Activated CD4-positive, alpha-beta T cell treated with anti-CD3 and anti-CD28 coated beads for 36 hours (primary cell): ENCODE data around the gene FOXE1. TPM values are rescaled to one million over a fixed set of nuclear protein-coding genes. Genes with fewer than 3 reads are reported as not detected.
A peak's percentile ranks its signal among the peaks of the same experiment; 100 is the strongest.

Experiments
- ATAC-seq: fragments of 200-7000 bp; cut with Tn5 transposase; one replicate; pipeline ENCODE4 v1.10.0; 2021; ENCODE audit warnings: mild to moderate bottlenecking, moderate library complexity
- CTCF ChIA-PET: fragments of 350-600 bp; sonication (Branson Sonifier 250); formaldehyde crosslinking; loops from one replicate; lab custom pipeline; 2021; ENCODE audit warnings: antibody characterized with exemption; lab: Charles Lee
- POLR2A ChIA-PET: fragments of 350-600 bp; sonication (Branson Sonifier 250); formaldehyde crosslinking; loops from one replicate; lab custom pipeline; 2021; ENCODE audit warnings: antibody characterized with exemption, inconsistent platforms; lab: Charles Lee
- DNase-seq: peaks from one replicate; pipeline ENCODE4 v3.0.0-alpha.2; 2020
- H3K27ac Mint-ChIP-seq: one replicate; pipeline ENCODE4 v1.8.0; 2021; ENCODE audit warnings: mixed read lengths
- H3K27me3 Mint-ChIP-seq: one replicate; pipeline ENCODE4 v1.8.0; 2021; ENCODE audit warnings: mixed read lengths
- H3K36me3 Mint-ChIP-seq: one replicate; pipeline ENCODE4 v1.8.0; 2021; ENCODE audit warnings: low read depth, mixed read lengths
- H3K4me1 Mint-ChIP-seq: one replicate; pipeline ENCODE4 v1.8.0; 2021; ENCODE audit warnings: mixed read lengths
- H3K4me3 Mint-ChIP-seq: one replicate; pipeline ENCODE4 v1.8.0; 2021; ENCODE audit warnings: mild to moderate bottlenecking, moderate library complexity, mixed read lengths
- H3K9me3 Mint-ChIP-seq: one replicate; pipeline ENCODE4 v1.8.0; 2021; ENCODE audit warnings: low read depth, mixed read lengths
- intact Hi-C, 2 experiments: fragments of 100-400 bp; cut with DNase I in 1 of 2; cut with micrococcal nuclease in 1 of 2; formaldehyde crosslinking; loops; one replicate each; pipeline versions ENCODE4 v1.14.2 to v1.15.1; 2022 to 2024; cut with DNase I, micrococcal nuclease
- total RNA-seq, 2 experiments: library from RNA; stranded (reverse); gene quantifications; one replicate each; pipeline ENCODE4 v1.2.3, GENCODE V29; 2021

The FOXE1 gene
- total RNA-seq, 2 experiments from 2014 or later = 0.07 TPM

DNA sequence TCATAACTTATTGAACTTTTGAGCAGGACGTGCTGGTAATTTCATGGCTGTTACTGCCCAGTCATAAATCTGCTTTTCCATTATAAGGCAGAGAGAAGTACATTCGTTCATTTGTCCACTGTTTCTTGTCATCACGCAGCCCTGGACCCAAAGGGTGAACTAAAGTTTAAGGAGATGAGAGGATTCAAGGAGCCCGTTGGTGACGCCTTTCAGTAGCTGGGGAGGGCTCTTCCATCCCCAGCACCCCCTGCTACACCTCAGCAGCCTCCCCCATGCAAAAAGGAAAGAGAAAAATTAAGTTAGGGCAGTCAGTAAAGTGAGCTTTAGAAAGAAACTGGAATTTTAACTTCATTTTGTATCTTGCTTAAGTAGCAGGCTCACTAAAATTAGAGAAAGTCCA lies 2.9 kb downstream of the FOXE1 start:
- intact Hi-C loops = loop anchor here in 1 of 2 experiments (2.0 kb wide), 2 partner anchors 49 to 51 kb away; no protein-coding TSS in a partner anchor
- POLR2A ChIA-PET = no interaction called here
- Mint-ChIP-seq H3K4me3 (no peak overlapping the region), H3K27me3 (peaks cover 72% of the 10 kb centered on the region), H3K4me1 (peaks cover 18% of the 10 kb centered on the region), H3K9me3 (no peaks in the 10 kb centered on the region), H3K36me3 (no peaks in the 10 kb centered on the region), H3K27ac (no peak overlapping the region)
- CTCF ChIA-PET = no interaction called here
- DNase-seq (no peak), ATAC-seq (no peak)

DNA sequence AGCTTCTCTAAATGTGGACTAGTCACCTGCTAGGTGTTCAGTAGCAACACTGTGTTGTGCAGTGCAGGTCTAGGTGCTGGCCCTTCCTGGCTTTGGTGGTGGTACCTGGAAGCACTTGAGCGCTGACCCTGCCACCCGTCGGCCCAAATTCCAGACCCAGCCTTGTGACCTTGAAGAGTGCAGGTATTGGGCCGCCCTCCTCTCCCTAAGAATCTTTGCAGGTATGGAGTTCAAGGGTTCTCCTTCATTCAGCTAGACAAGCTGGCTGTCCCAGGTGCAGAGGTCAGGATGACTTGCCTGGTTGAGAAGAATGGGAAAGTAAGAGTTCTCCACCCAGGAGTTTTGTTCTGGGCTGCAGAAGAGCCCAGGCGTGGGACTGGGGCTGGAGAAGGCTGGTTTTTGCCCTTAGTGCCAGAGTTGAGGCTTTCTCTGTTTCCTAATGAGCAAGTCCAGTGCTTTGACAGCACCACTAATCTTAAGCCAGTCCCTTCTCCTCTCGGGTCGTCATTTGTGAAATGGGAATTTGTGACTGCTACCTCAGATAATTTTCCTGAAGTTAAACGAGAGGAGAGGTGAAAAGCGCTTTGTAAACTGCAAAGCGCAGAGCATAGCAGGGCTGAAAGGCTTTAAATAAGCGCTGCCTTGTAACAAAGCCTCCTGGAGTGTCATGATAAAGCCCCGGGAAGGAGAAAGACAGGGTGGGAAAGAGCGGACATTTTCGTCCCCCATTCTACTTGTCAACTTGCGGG lies 4.0 kb downstream of the FOXE1 start:
- Mint-ChIP-seq H3K9me3 (no peaks in the 10 kb centered on the region), H3K27ac (no peak overlapping the region), H3K4me1 (peaks cover 18% of the 10 kb centered on the region), H3K4me3 (no peak overlapping the region), H3K36me3 (no peaks in the 10 kb centered on the region), H3K27me3 (peaks cover 75% of the 10 kb centered on the region)
- ChIA-PET CTCF (interaction anchor here (1.2 kb wide), 1 partner anchor 33 kb away, joined by 4 read pairs; no protein-coding TSS in a partner anchor), POLR2A (no interaction called here)
- intact Hi-C loops = loop anchor here in 1 of 2 experiments (2.0 kb wide), 1 partner anchor 52 kb away; no protein-coding TSS in a partner anchor
- DNase-seq = no peak
- no peak for ATAC-seq

DNA sequence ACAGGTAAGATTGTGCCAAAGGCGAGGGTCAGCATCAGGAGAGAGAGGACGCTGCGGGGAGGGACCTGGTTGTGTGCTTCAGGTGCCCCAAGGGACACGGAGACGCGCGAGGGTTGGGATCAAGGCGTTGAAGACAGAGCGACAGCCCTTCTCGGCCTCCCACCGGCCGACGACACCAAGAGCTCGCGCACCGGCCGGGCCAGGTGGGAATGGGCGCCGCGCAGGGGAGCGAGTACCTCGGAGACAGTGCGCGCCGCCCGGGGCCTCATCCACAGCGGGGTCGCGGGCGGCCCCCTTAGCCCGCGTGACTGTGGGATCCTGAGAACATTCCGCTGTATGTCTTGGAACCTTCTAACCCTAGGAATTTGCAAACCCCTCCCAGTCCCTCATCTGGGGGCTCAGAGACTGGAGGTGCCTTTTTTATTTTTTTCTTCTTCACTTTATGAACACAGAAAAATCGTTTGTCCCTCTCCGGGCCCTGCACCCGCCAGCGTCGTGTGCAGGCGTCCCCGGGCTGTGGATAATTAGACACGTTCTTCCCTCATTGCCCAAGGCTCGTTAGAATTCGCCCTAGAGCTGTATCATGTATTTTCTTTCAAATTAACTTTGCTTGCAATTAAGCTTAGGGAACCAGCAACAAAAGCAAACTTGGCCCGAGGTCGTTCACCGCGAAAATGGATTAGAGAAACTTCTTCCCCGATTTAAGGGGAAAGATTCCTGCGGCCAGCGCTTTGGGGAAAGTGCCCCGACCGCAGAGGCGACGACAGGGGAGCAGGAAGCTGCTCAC lies 4.8 kb downstream of the FOXE1 start:
- peak; percentile 37 for DNase-seq
- H3K27ac Mint-ChIP-seq = no peak overlapping the region
- no peaks in the 10 kb centered on the region for H3K36me3 Mint-ChIP-seq
- H3K4me3 Mint-ChIP-seq = no peak overlapping the region
- peaks cover 75% of the 10 kb centered on the region for H3K27me3 Mint-ChIP-seq
- intact Hi-C loops = loop anchor here (1.0 to 2.0 kb wide), 2 partner anchors 7 to 53 kb away; no protein-coding TSS in a partner anchor
- H3K9me3 Mint-ChIP-seq = no peaks in the 10 kb centered on the region
- CTCF ChIA-PET = interaction anchor here (0.9 to 1.2 kb wide), 2 partner anchors 32 to 43 kb away, joined by 3 to 4 read pairs; no protein-coding TSS in a partner anchor
- POLR2A ChIA-PET = no interaction called here
- ATAC-seq = no peak
- H3K4me1 Mint-ChIP-seq = peaks cover 12% of the 10 kb centered on the region

DNA sequence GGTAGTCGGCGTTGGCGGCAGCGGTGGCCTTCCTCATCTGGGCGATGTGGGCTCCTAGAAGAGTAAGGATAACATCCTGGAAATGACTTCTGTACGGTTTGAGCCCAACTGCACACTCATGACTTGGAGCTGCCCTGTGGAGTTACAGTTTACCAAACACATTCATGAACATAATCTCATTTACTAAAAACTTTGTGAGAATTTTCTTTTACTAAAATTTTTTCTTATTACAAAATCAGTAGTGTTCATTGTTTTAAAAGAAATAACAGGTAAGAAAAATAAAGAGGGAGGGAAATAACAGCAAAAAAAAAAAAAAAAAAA lies 5.3 kb downstream of the FOXE1 start:
- ATAC-seq (no peak), DNase-seq (no peak)
- ChIA-PET POLR2A (no interaction called here), CTCF (interaction anchor here (0.9 kb wide), 1 partner anchor 42 kb away, joined by 3 read pairs; no protein-coding TSS in a partner anchor)
- peaks cover 12% of the 10 kb centered on the region for H3K4me1 Mint-ChIP-seq
- H3K27ac Mint-ChIP-seq = no peak overlapping the region
- H3K27me3 Mint-ChIP-seq = peaks cover 74% of the 10 kb centered on the region
- no peaks in the 10 kb centered on the region for H3K36me3 Mint-ChIP-seq
- intact Hi-C loops = loop anchor here in 1 of 2 experiments (1.0 kb wide), 1 partner anchor 8 kb away; no protein-coding TSS in a partner anchor
- H3K9me3 Mint-ChIP-seq = no peaks in the 10 kb centered on the region
- no peak overlapping the region for H3K4me3 Mint-ChIP-seq

DNA sequence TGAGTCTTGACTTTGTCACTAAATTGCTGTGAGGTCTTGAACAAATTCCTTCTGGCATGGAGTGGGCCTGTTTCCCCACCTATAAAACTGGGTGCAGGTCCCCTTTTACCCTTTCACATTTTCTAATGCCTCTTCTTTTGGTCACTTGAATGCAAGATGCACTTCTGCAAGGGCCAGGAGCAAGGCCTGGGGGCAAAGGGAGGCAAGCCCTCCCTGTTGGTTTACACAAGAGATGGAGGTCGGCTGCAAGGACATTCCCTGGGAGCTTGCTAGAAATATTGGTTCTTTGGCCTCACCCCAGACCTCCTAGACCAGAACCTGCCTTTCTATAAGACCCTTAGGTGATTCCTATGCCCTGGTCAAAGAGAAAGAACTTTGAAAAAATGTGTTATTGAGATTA lies 5.8 kb downstream of the FOXE1 start:
- ChIA-PET POLR2A (no interaction called here), CTCF (interaction anchor here (0.7 to 1.2 kb wide), 4 partner anchors 11 to 42 kb away, joined by 3 to 5 read pairs (median 4); no protein-coding TSS in a partner anchor)
- Mint-ChIP-seq H3K4me1 (peaks cover 12% of the 10 kb centered on the region), H3K27ac (no peak overlapping the region), H3K27me3 (peaks cover 74% of the 10 kb centered on the region), H3K4me3 (no peak overlapping the region), H3K36me3 (no peaks in the 10 kb centered on the region), H3K9me3 (no peaks in the 10 kb centered on the region)
- intact Hi-C loops = loop anchor here in 1 of 2 experiments (1.0 kb wide), 1 partner anchor 9 kb away; no protein-coding TSS in a partner anchor
- ATAC-seq = no peak
- no peak for DNase-seq

DNA sequence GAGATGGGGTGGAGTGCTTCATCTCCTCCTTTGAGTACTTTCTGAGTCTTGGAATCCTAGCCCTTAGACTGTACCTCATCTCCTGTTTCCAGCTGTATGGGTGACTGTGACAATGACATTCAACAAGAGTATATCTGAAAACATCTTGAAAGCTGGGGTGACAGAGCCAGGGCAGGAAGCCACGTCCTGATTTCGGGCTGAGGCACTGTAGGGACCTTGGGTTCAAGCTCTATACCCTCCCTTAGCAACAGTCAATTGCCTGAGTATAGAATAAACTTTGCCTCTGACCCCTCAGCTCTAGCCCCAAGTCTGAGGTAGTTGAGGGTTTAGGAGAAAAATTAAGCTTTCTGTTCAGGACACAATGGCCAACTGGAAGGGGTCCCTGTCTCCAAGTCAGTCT lies 6.3 kb downstream of the FOXE1 start:
- Mint-ChIP-seq H3K27ac (no peak overlapping the region), H3K9me3 (no peaks in the 10 kb centered on the region), H3K27me3 (peaks cover 72% of the 10 kb centered on the region), H3K4me3 (no peak overlapping the region), H3K36me3 (no peaks in the 10 kb centered on the region), H3K4me1 (peaks cover 9% of the 10 kb centered on the region)
- ATAC-seq = no peak
- intact Hi-C loops = no loop called here
- CTCF ChIA-PET = interaction anchor here (0.7 to 1.2 kb wide), 5 partner anchors 11 to 41 kb away, joined by 3 to 5 read pairs (median 3); no protein-coding TSS in a partner anchor
- no peak for DNase-seq
- POLR2A ChIA-PET = no interaction called here

DNA sequence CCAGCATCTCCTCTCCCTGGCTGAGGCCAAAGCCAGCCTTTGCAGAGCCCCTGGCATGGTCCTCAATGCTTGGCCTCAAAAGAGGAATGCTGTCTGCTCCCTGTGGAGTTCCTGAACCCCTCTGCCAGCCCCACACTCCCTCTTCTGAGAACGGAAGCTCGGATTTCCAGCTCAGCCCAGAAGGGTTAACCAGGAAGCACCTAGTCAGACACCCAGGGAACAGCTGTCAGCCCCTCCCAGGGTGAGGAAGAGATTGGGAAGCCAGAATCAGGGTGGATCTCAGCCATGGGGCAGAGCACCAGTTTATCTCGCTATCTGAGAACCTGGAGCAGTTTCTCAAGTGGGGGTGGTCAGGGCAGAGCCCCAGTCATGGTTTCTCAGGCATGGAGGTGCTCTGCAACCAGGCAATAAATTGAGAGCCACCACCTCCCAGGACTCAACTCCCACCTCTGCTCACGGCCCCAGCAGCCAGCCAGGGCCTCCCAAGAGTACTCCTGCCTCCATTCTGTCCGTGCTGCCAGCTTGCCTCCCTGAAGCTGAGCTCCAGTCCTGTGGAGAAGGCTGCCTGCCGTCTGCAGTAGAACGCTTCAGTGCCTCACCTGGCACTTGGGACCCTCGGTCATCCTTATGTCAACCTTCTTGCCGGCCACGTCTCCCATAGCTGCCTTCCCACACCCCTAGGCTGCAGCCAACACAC lies 7.6 kb downstream of the FOXE1 start:
- H3K9me3 Mint-ChIP-seq = peaks cover 8% of the 10 kb centered on the region
- DNase-seq (no peak), ATAC-seq (no peak)
- intact Hi-C loops = no loop called here
- H3K27me3 Mint-ChIP-seq = peaks cover 72% of the 10 kb centered on the region
- peaks cover 9% of the 10 kb centered on the region for H3K4me1 Mint-ChIP-seq
- H3K36me3 Mint-ChIP-seq = no peaks in the 10 kb centered on the region
- CTCF ChIA-PET = no interaction called here
- POLR2A ChIA-PET = no interaction called here
- H3K4me3 Mint-ChIP-seq = no peak overlapping the region
- H3K27ac Mint-ChIP-seq = no peak overlapping the region

DNA sequence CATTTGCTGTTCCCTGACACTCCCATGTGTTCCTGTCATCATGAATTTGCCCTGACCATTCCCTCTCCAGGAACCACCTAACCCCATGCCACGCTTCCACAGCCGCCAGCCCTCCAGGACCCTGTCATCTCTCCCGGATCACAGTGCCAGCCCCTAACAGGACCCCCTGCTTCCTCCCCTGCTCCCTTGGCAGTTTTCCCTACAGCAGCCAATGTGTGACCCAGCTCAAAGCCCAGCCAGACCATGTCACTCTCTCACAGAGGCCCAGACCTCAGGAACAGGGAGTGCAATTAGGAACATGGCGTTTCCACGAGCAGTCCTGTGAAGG lies 8.1 kb downstream of the FOXE1 start:
- H3K27ac Mint-ChIP-seq = no peak overlapping the region
- peaks cover 68% of the 10 kb centered on the region for H3K27me3 Mint-ChIP-seq
- no peaks in the 10 kb centered on the region for H3K36me3 Mint-ChIP-seq
- H3K4me3 Mint-ChIP-seq = no peak overlapping the region
- ATAC-seq = no peak
- DNase-seq = no peak
- ChIA-PET CTCF (interaction anchor here (0.6 kb wide), 1 partner anchor 29 kb away, joined by 3 read pairs; no protein-coding TSS in a partner anchor), POLR2A (no interaction called here)
- intact Hi-C loops = no loop called here
- peaks cover 12% of the 10 kb centered on the region for H3K9me3 Mint-ChIP-seq
- peaks cover 9% of the 10 kb centered on the region for H3K4me1 Mint-ChIP-seq

DNA sequence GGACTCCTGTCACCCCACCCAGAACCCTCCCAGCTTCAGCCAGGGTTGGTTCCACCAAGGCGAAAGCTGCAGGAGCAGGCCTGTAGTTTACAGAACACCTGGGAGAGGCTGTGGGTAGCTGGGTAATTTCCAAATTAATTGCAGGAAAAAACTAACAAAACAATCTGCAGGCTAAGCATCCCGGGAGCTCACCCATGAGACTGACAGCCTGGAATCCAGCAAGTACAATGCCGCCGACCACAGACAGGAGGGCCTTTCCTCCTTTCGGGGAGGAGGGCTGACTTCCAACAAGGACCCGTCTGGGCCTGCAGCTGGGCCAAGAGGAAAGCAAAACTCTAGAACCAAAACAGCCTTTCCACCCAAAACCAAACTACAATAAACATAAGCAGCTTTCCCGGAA lies 10.3 kb downstream of the FOXE1 start:
- DNase-seq (no peak), ATAC-seq (no peak)
- intact Hi-C loops = no loop called here
- peaks cover under 1% of the 10 kb centered on the region for H3K4me1 Mint-ChIP-seq
- ChIA-PET POLR2A (no interaction called here), CTCF (interaction anchor here (1.5 to 2.7 kb wide), 2 partner anchors 28 to 38 kb away, joined by 4 to 11 read pairs; no protein-coding TSS in a partner anchor)
- H3K4me3 Mint-ChIP-seq = no peak overlapping the region
- H3K9me3 Mint-ChIP-seq = peaks cover 20% of the 10 kb centered on the region
- H3K27me3 Mint-ChIP-seq = peaks cover 52% of the 10 kb centered on the region
- no peak overlapping the region for H3K27ac Mint-ChIP-seq
- no peaks in the 10 kb centered on the region for H3K36me3 Mint-ChIP-seq

DNA sequence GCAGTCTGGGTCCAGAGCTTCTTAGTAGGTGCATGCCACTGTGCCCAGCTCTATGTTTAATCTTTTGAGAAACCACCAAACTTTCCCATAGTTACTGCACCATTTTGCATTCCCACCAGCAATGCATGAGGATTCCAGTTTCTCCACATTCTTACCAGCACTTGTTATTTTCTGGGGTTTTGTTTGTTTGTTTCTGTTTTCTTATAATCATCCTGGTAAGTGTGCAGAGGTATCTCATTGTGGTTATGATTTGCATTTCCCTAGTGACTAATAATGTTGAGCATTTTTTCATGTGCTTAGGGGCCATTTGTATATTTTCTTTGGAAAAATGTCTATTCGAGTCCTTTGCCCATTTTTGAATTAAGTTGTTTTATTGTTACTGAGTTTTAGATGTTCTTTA lies 11.4 kb downstream of the FOXE1 start:
- H3K36me3 Mint-ChIP-seq = no peaks in the 10 kb centered on the region
- H3K9me3 Mint-ChIP-seq = peaks cover 20% of the 10 kb centered on the region
- ATAC-seq (no peak), DNase-seq (no peak)
- ChIA-PET CTCF (interaction anchor here (1.2 to 2.7 kb wide), 3 partner anchors 10 to 31 kb away, joined by 3 to 11 read pairs (median 3); no protein-coding TSS in a partner anchor), POLR2A (no interaction called here)
- intact Hi-C loops = no loop called here
- H3K27ac Mint-ChIP-seq = no peak overlapping the region
- no peak overlapping the region for H3K4me3 Mint-ChIP-seq
- no peaks in the 10 kb centered on the region for H3K4me1 Mint-ChIP-seq
- peaks cover 47% of the 10 kb centered on the region for H3K27me3 Mint-ChIP-seq

DNA sequence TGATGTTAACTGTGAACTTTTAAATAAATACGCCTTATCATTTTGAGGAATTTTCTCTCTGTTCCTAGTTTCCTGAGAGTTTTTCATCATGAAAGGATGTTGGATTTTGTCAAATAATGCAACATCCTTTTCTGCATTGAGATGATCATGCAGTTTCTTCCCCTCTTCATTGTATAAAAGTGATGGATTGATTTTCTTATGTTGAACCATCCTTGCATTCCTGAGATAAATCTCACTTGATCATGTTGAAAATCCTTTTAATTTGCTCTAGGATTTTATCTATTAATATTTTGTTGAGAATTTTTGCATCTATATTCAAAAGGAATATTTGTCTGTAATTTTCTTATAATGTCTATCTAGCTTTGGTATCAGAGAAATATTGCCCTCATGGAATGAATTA lies 13.3 kb downstream of the FOXE1 start:
- Mint-ChIP-seq H3K27me3 (peaks cover 35% of the 10 kb centered on the region), H3K27ac (no peak overlapping the region), H3K9me3 (peaks cover 20% of the 10 kb centered on the region), H3K4me3 (no peak overlapping the region), H3K4me1 (no peaks in the 10 kb centered on the region), H3K36me3 (no peaks in the 10 kb centered on the region)
- ATAC-seq = no peak
- ChIA-PET POLR2A (interaction anchor here (0.6 kb wide), 1 partner anchor 46 kb away, joined by 3 read pairs; no protein-coding TSS in a partner anchor), CTCF (interaction anchor here (1.1 to 1.6 kb wide), 2 partner anchors 16 to 24 kb away, joined by 4 read pairs; no protein-coding TSS in a partner anchor)
- no peak for DNase-seq
- intact Hi-C loops = no loop called here
